GM19351 (cell line): ENCODE measurements around the gene GIT1.

Experiments
- ATAC-seq: cut with Tn5 transposase; IDR thresholded peaks from one replicate; pipeline ENCODE4 v1.9.1; 2021; ENCODE audit warnings: mild to moderate bottlenecking, moderate library complexity; ENCODE audit not compliant: unreplicated experiment

The GIT1 gene

DNA sequence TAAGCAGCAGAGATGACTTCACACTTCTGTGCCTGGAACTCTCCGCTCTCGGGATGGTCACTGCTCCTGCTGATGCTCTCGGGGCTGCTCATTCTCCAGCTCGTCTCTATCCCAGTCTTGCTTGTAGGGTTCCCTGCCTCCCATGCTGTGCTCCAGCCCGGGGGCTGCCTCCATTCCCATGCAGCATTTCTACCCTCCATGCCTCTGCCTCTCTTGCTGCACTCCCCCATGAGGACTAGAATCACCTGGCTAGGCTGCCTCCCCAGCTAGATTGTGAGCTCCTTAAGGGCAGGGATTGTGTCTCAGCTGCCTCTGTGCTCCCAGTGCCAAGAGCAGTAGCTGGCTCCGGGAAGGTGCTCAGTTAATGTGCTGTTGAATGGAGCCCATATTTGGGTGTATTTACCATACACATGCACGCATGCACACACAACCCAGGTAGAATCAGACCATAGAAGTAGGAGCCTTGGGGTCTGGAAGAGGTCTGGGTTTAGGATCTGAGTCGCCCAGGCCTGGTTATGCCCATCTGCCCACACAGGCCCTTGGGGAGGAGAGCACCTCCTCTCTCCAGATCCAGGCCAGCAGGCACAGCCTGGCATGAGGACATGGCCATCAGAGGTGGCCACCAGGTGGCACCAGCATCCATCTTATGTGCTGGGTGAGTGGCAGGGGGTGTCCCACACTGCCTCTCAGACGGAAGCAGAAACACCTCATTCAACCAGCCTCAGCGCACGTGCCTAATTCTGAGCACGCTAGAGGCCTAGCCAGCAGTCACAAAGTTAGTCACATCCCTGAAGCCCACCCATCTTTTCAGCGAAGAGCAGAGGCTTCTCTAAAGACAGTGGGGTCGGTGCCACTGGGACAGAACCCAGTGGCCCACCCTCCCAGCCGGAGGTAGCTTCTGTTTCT is 9.3 kb downstream of the GIT1 start:
- no peak for ATAC-seq

DNA sequence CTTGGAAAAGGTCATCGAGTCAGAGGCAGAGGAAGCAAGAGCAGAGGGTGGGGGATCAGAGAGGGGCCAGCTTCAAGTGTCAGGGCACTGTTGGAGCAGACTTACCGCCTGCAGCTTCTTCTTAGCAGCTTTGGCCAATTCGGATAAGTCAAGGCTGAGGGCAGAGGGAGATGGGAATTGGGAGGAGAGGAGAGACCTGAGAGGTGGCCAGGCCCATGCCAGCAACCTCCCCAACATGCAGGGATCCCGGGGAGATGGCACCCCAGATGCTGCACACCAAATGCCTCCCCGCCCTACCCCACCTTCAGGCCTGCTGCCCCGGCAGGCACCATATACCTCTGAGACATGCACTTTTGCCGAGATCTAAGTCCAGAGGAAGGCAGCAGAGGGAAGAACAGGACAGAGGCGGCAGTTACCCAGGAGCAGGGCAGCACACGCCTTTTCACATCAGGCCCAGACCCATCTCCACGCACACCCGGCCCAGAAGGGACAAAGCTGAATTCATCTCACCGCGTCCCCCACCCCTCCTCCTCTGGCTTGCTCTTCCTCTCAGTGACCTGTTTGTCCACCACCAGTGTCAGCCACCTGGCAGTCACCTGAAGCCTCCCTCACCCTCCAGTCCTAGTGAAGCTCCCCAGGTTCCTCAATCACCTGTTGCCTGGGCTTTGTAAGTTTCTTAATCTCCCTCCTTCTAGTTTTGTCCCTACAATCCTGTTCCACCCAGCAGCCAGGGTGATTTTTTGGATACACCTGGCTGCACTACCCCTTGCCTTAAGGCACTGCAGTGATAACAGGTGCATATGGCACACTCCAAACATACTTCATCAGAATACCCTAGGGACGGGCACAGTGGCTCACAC is 10.6 kb downstream of the GIT1 start:
- ATAC-seq = no peak

DNA sequence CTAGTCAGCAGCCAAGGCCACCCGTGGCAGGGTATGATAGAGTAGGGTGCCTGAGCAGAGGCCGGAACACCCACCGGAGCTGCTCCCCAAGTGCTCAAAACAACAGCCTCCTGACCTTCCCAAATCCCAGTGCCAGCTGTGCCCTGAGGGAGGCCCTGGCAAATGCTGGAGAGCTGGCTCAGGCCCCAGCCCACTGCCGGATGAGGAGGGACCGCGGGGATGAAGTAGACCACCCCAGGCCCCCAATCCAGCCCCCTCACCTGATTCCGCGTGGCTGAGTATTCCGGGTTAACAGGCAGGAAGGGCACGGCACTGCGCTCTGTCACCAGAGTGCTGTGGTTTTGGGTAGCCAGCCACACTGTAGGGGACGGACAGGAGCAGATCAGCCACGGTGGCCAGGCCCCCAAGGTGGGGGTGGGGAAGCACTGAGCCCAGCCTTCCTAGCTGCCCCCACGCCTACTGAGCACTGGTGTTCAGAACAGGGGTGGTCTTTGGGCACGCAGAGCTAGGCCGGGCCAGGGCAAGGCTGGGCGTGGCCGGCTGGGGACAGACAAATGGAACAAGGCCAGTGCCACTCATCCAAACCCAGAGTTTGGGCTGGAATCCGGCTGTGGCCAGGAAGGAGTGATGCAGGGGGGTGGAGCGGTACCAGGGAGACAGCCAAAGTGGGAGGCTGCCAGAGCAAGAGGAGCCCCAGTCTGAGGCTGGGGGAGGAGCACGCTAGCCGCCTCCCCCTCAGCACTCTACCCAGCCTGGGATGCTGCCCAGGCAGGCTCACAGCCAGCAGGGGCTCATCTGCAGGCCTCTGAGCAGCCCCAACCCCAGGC is 11.8 kb downstream of the GIT1 start:
- ATAC-seq = no peak

DNA sequence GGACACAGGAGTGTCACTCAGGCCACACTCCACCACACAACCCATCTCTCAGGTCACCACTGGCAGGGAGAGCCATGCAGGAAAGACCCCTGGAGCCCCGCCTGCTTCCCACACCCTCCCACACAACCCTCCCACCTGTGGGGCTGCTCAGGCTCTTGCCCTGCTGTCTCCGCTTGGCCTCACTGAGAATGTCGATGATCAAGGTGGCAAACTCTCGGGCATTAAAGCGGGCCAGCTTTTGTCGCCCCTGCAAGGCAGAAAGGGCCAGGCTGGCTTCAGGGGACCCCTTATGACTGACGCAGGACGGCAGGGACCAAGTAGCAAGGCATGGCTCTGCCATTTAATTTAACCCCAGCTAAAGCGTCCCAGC is 12.5 kb downstream of the GIT1 start:
- ATAC-seq = no peak

DNA sequence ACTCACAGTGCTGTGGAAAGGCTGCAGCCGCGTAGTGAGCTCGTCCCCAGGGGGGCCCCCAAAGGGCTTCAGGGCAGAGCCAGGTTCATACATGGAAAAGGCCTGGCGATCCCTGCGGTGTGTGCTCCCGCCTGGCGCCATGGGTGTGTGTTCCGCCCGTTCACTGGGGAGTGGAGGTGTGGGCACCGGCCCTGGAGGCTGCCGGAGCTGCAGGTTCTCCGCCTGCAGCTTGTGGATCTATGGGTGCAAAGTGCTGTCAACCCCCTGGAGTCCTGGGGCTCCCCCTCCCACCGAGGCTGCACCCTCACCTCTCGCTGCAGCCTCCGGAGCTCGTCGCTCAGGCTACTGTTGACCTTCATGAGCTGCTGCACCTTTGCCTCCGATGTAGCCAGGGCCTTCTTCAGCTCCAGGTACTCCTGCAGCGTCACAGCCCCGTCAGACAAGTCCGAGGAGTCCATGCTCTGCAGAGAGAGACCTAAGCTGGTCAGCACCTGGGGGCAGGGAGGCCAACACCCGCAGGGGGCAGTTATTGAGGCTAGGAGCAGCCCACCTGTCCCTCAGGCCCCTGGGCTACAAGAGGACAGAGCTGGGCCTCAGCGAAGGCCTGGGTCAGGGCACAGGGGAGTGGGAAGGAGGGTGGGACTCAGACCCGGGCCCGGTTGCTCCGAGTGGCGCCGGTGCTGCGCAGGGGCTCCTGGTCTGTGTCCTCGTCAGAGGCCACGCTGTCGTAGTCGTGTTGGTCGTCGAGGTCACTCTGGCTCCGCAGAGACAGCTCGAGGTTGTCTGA is 13.0 kb downstream of the GIT1 start:
- no peak for ATAC-seq

DNA sequence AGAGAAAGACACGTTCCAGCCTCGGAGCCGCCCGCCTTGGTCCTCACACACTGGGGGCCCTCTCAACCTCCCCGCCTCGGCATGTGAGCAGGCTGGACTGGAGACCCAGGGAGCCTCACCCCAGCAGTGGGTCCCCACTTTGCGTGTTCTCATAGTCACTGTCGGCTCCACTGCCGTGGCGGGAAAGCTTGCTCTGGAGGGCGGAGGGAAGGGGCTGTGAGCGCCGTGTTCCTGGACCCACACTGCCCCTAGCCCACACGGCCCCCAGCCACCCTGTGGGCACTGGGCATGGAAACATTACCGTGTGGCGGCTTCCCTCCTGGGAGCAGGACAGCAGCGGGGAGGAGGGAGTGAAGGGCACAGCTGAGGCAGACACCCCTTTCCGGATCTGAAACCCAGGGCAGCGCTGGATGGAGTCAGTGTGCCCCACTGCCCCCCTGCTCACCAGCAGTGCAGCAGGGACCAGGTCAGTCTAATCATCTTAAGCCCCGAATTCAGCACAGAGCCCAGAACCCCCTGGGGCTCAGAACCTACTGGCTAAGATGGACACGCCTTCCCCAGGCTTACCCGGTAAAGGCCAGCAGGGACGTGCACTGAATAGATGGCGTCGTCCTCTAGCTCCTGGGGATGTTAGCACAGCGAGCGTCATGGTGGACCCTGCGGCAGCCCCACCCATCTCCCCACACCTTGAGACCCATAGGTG is 13.8 kb downstream of the GIT1 start:
- ATAC-seq = no peak

DNA sequence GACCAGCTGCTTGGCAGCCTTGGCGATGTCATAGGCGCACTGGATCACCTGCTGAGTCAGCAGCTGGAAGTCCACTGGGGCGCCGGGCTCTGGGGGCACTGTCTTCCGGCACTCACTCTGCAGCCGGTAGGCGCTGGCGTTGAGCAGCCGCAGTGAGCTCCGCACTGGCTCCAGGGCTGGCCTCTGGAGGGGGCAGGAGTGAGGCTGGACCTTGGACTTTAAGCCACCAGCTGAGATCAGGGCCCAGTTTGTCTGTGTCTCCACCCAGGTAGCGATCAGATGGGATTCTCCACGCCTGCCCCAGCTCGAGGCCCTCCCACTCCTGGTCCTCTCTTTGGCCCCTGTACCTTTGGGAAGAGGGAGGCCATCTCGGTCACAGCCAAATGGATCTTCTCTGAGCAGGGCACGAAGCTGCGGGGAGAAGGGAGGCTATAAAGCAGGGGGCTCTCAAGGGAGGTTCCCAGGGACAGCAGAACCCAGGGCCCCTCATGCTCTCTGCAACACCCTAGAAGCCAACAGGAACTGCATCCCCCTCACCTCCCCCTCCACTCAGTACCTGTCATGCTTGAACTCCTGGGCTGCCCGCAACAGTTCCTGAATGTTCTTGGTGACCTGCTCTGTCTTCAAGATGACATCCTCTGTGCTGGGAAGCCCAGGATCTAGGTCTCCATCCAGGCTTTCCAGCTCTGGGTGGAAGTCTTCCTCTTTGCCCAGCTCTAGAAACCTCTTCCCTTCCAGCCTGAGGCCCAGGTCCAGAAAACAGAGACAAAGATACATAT is 14.5 kb downstream of the GIT1 start:
- no peak for ATAC-seq

DNA sequence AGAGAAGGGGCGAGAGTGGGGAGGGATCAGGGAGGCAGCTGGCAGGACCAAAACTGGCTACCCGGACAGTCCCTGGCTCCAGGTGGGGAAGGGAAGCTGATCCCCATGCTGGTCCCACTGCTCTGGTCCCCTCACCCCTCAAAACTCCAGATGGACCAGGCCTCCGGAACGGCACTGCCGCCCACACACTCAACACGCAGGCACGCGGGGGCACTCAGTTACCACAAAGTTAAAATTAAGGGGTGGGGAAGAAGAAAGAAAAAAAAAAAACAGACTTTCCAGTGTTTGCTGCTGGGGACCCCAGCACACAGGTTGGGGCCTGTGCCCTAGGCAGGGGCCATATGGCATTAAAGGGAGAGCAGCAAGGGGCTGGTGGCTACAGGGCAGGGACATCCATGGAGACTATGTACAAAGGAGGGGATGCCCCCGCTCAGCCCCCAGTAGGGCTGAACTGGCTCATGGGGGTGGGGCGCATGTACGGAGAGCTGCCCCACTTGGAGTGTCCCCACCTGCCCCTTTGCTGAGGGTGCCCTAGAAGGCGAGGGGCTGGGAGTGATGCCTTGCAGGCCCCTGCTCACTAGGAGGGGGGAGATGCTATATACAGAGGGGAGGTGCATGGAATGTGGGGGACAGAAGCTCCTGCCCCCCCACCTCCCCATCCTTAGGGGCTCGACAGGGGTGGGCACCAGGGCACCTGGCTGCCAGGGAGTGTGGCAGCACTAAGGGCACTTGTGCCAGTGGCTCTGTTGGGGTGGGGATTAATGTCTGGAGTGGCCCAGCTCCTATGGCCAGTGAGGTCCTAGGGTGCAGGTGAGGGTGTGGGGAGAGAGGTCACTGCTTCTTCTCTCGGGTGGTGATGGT is 15.3 kb downstream of the GIT1 start:
- no peak for ATAC-seq

DNA sequence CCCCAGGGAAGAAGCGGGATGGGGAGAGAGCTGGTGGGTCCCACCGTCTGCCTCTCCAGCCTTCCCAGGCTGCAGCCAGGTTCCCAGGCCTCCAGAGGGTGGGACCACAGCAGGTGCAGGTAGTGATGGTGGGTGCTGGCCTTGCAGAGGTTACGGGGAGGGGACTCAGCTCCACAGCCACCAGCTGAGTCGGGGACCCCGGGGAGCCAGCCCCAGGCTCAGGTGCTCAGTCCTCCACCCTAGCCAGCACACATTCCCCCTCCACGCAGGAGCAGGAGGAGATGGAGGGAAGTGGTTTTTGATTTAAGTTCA is 15.9 kb downstream of the GIT1 start:
- no peak for ATAC-seq

DNA sequence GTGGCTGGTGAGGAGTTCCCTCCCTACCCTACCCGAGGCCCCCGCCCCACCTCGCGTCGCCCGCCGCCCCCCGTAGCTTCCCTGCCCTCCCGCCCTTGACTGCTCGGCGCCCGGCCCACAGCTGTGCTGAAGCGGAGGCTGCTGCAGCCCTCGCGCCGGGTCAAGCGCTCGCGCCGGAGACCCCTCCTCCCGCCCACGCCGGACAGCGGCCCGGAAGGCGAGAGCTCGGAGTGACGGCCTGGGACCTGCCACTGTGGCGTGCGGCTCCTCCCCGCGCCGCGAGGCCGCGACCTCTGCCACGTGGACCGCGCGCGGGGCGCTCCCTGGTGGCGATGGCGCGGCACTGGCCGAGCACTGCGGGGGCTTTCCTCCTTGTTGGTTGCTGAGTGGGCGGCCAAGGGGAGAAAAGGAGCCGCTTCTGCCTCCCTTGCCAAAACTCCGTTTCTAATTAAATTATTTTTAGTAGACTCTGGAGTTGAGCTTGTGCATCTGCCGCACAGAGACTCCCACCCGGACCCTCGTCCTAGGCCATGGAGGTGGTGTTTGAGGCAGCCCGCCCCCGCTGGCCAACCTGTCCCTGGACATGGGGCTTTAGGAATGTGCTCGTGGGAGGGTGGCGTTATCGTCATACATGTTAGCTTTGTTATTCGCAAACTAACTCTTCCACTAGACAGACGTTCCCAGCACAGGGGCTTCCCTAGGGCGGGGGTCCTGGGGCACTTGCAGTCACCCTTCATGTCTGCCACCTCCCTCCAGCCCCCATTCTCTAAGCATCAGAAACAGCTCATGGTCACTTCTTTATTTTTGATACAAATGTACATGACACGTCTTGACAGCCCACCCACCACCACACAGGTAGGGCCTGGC is 16.5 kb downstream of the GIT1 start:
- no peak for ATAC-seq

DNA sequence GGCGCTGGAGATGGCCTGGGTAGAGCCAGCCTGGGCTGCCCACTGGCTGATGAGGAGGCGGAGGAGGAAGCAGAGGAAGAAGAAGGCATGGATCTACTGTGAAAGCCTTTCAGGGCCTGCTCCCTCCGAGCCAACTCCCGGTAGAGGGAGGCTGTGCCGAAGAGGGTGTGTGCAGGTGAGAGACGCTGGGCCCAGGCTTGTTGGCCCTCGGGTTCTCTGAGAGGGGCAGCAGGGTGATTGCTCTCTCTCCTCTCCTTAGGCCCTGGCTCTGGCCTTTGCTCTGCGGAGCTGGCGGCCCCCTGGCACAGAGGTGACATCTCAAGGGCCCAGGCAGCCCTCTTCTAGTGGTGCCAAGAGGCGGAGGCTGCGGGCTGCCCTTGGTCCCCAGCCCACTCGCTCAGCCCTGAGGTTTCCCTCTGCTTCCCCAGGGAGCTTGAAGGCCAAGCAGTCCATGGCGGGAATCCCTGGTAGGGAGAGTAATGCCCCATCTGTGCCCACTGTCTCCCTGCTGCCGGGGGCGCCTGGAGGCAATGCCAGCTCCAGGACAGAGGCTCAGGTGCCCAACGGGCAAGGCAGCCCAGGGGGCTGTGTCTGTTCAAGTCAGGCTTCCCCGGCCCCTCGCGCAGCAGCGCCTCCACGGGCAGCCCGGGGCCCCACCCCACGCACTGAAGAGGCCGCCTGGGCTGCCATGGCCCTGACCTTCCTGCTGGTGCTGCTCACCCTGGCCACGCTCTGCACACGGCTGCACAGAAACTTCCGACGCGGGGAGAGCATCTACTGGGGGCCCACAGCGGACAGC is 17.4 kb downstream of the GIT1 start:
- ATAC-seq = no peak

DNA sequence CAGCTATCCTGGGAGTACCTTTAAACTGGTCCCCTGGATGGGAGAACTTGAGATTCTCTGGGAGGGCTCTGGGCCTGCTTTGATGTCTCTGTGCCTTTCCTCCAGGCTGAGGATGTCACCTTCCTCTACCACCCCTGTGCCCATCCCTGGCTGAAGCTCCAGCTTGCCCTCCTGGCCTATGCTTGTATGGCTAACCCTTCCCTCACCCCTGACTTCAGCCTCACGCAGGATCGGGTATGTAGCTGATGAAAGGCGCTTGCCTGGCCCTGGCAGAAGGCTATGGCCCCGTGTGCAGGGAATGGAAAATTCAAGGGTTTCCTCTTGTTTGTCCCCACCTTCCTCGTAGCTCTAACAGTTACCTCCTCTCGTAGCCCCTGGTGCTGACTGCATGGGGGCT is 18.0 kb downstream of the GIT1 start:
- ATAC-seq = no peak

DNA sequence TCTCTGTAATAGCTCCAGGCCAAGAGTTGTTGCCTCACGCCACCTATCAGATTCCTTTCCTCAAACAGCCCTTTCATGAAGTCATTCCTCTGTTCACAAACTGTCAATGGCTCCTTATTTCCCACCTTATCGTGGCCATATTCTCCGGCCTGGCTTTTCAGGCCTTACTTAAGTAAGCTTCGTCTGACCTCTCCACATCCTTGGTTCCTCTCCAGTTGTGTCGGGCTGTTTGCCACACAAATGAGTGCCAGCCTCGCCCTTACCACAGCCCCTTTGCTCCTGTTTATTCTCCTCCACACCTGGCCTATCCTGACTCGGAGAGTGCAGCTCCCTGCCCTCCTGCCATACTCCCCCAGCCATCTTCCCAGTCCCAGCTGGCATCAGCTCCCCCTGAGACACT is 18.9 kb downstream of the GIT1 start:
- no peak for ATAC-seq

DNA sequence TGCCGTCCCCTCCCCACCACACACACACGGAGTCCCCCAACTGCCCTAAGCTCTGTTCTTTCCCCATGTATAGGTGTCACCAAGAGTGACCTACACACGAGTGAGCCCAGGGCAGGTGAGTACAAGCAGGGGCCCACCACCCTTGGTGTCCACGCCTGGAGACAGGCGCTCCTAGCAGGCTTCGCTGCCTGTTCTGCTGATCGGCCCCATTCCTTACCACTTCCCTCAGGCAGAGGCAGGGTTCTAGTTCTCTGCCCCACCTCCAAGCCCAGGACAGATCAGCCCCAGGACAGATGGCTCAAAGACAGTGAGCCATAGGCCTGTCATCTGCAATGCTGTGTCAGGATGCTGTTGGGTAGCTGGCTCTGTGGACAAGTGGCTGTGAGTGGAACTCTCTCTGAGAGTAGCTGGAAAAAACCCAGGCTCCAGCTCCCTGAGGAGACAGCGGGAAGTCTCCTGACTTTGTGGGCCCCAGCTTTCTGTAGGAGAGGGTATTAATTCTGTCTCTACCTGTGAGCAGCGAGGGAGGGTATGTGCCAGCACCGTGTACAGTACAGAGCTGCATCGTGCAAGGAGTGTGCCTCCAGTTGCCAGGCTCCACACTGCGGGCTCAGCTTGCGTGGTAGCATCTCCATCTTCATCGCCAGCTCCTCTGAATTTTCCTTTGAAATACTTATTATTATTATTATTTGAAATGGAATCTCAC is 20.1 kb downstream of the GIT1 start:
- ATAC-seq = no peak

DNA sequence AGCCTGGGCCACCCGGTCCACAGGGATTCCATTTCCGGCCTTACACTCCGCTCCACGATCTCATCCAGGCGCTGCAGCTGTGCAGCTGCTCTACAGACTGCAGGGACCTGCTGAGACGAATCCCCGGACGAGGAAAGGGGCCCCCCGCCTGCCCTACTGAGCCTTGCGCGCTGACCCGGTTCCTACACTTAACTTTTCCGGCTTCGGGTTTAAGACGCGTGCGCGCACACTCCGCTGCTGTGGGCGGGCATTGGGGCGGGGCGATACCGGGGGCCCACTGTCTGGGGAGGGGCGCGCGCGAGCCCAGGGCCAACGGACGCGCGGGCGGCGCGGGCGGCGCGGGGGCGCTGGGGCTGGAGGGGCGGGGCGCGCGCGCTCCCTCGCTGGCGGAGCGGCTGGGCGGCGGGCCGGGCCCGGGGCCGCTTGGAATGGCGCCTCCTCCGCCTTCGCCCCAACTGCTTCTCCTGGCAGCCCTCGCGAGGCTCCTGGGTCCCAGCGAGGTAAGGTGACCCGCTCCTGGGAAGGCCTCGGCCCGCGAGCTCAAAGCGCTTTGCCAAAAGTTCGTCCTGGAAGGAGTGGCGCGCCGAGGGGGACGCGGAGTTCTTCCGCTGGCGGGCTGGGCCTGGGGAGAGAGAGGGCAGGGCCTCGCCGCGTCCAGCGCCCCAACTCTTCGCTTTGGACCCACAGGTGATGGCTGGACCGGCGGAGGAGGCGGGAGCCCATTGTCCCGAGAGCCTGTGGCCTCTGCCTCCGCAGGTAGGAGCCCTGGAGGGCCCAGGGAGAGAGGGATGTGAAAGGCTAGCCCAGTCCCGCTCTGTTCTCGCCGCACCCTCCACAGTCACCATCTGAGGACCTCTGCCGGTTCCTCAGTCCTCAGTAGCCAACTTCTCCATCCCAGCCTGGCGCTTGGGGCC is 20.9 kb downstream of the GIT1 start, which contains the start of gene TP53I13:
Gene TP53I13, plus strand, starts transcription at position 371 of the 914 bp plus-strand sequence. Its CDS starts 58 bp downstream, at position 429.
- peak; percentile 35 for ATAC-seq
